ENCODE results near the gene GZMH.
A peak's percentile ranks its signal among the peaks of the same experiment; 100 is the strongest.
"Not testable (repeated sequence)": the region's sequence is repeated elsewhere in the genome, so short reads cannot be mapped to it uniquely, and the experiment has no call there.

Gene GZMH

GRCh38 chr14:24606297-24606696 lies 3.2 kb downstream of the GZMH start:
- Histone ChIP-seq H2AK5ac (ENCODE audit: low read length) (no peak overlapping the region), H3K18ac (ENCODE audit: low read length) (no peak overlapping the region), H3K4me3 (ENCODE audit: low read length) (no peak overlapping the region), H3K4ac (ENCODE audit: low read depth, low read length) (no peak overlapping the region), H3K23ac (ENCODE audit: low read length) (no peak overlapping the region), H3K27me3 (ENCODE audit: insufficient read depth, low read length, poor library complexity) (no peaks in the 10 kb centered on the region), H3K79me1 (ENCODE audit: low read length) (no peaks in the 10 kb centered on the region), H2BK120ac (ENCODE audit: low read depth, low read length) (no peak overlapping the region), H2BK5ac (ENCODE audit: low read length) (no peak overlapping the region), H3K27ac (ENCODE audit: low read depth, low read length) (no peak overlapping the region), H4K8ac (ENCODE audit: low read depth, low read length) (no peak overlapping the region), H3K9ac (ENCODE audit: low read length) (no peak overlapping the region), H3K4me2 (ENCODE audit: low read length) (no peak overlapping the region), H3K79me2 (ENCODE audit: control insufficient read depth, insufficient read depth, low read length) (no peaks in the 10 kb centered on the region), H4K5ac (ENCODE audit: low read length) (no peak overlapping the region), H3K56ac (ENCODE audit: low read length) (no peak overlapping the region), H3K4me1 (ENCODE audit: control insufficient read depth, low read depth, low read length) (no peaks in the 10 kb centered on the region), H2BK15ac (replicated peaks; ENCODE audit: low read depth) (no peak overlapping the region), H3K36me3 (ENCODE audit: control insufficient read depth, insufficient read depth, low read length) (no peaks in the 10 kb centered on the region)
- no peak for DNase-seq
- no CpG with 5 or more reads among the region's 3 CpGs for WGBS (ENCODE audit: extremely low coverage, insufficient coverage, low lambda C conversion rate)

- H3K4me3 ChIP-seq (ENCODE audit: low read length): no peak overlapping the region
- no peak overlapping the region for H4K5ac ChIP-seq (ENCODE audit: low read length)
- no peak overlapping the region for H3K9ac ChIP-seq (ENCODE audit: low read length)
- H3K56ac ChIP-seq (ENCODE audit: low read length): no peak overlapping the region
- no peak overlapping the region for H3K4me2 ChIP-seq (ENCODE audit: low read length)
- DNase-seq: peak; percentile 22
- no CpG with 5 or more reads among the region's 3 CpGs for WGBS (ENCODE audit: extremely low coverage, insufficient coverage, low lambda C conversion rate)
- no peak overlapping the region for H4K8ac ChIP-seq (ENCODE audit: low read depth, low read length)
- no peaks in the 10 kb centered on the region for H3K27me3 ChIP-seq (ENCODE audit: insufficient read depth, low read length, poor library complexity)
- H2AK5ac ChIP-seq (ENCODE audit: low read length): no peak overlapping the region
- H2BK15ac ChIP-seq (replicated peaks; ENCODE audit: low read depth): no peak overlapping the region
- no peak overlapping the region for H2BK120ac ChIP-seq (ENCODE audit: low read depth, low read length)
- no peak overlapping the region for H2BK5ac ChIP-seq (ENCODE audit: low read length)
- no peaks in the 10 kb centered on the region for H3K79me2 ChIP-seq (ENCODE audit: control insufficient read depth, insufficient read depth, low read length)
- H3K4me1 ChIP-seq (ENCODE audit: control insufficient read depth, low read depth, low read length): no peaks in the 10 kb centered on the region
- H3K23ac ChIP-seq (ENCODE audit: low read length): no peak overlapping the region
- no peaks in the 10 kb centered on the region for H3K36me3 ChIP-seq (ENCODE audit: control insufficient read depth, insufficient read depth, low read length)
- no peak overlapping the region for H3K18ac ChIP-seq (ENCODE audit: low read length)
- no peak overlapping the region for H3K27ac ChIP-seq (ENCODE audit: low read depth, low read length)
- H3K79me1 ChIP-seq (ENCODE audit: low read length): no peaks in the 10 kb centered on the region
- H3K4ac ChIP-seq (ENCODE audit: low read depth, low read length): no peak overlapping the region
Observed at GRCh38 chr14:24605435-24606190, 3.9 kb downstream of the GZMH start.

GRCh38 chr14:24597403-24597802 lies 12.1 kb downstream of the GZMH start:
- Histone ChIP-seq H2BK15ac (replicated peaks; ENCODE audit: low read depth) (no peak overlapping the region), H3K36me3 (ENCODE audit: control insufficient read depth, insufficient read depth, low read length) (no peaks in the 10 kb centered on the region), H3K4ac (ENCODE audit: low read depth, low read length) (no peak overlapping the region), H3K27ac (ENCODE audit: low read depth, low read length) (no peak overlapping the region), H3K9ac (ENCODE audit: low read length) (no peak overlapping the region), H2BK5ac (ENCODE audit: low read length) (no peak overlapping the region), H3K79me2 (ENCODE audit: control insufficient read depth, insufficient read depth, low read length) (no peaks in the 10 kb centered on the region), H3K27me3 (ENCODE audit: insufficient read depth, low read length, poor library complexity) (no peaks in the 10 kb centered on the region), H3K18ac (ENCODE audit: low read length) (no peak overlapping the region), H2AK5ac (ENCODE audit: low read length) (no peak overlapping the region), H3K4me2 (ENCODE audit: low read length) (no peak overlapping the region), H3K79me1 (ENCODE audit: low read length) (no peaks in the 10 kb centered on the region), H2BK120ac (ENCODE audit: low read depth, low read length) (no peak overlapping the region), H3K56ac (ENCODE audit: low read length) (no peak overlapping the region), H4K5ac (ENCODE audit: low read length) (no peak overlapping the region), H3K23ac (ENCODE audit: low read length) (no peak overlapping the region), H4K8ac (ENCODE audit: low read depth, low read length) (no peak overlapping the region), H3K4me1 (ENCODE audit: control insufficient read depth, low read depth, low read length) (no peaks in the 10 kb centered on the region), H3K4me3 (ENCODE audit: low read length) (no peak overlapping the region)
- no peak for DNase-seq

DNA sequence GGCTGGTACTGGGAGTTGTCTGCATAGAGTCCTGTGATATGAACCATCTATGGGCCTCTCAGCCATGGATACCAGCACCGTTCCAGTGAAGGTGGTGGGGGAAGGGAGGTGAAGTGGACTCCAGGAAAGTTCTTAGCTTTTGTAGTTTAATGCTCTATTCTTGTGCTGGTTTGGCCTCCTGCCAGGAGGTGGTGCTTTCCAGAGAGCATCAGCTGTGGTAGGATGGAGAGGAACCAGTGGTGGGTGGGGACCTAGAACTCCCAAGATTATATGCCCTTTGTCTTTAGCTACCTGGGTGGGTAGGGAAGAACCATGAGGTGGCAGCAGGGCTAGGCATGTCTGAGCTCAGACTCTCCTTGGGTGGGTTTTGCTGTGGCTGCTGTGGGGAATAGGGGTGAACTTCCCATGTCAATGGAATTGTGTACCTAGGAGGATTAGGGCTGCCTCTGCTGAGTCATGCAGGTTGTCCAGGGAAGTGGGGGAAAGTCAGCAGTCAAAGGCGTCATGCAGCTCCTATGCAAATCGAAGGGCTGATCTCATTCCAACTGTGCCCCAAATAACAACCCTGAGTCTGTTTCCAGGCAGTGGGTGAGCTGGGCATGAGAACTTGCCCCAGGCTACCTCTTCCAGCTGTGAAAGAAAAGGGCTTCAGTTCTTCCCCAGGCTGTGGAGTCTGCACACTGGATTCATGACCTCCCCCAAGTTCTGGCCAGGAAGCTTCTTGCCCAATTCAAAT lies 14.2 kb downstream of the GZMH start:
- H4K8ac ChIP-seq (ENCODE audit: low read depth, low read length): no peak overlapping the region
- no peak overlapping the region for H2BK5ac ChIP-seq (ENCODE audit: low read length)
- no peak overlapping the region for H3K18ac ChIP-seq (ENCODE audit: low read length)
- no peaks in the 10 kb centered on the region for H3K79me2 ChIP-seq (ENCODE audit: control insufficient read depth, insufficient read depth, low read length)
- no peak overlapping the region for H3K4me3 ChIP-seq (ENCODE audit: low read length)
- no peak overlapping the region for H2BK120ac ChIP-seq (ENCODE audit: low read depth, low read length)
- H3K4me2 ChIP-seq (ENCODE audit: low read length): no peak overlapping the region
- no peak for DNase-seq
- H3K36me3 ChIP-seq (ENCODE audit: control insufficient read depth, insufficient read depth, low read length): no peaks in the 10 kb centered on the region
- H3K27ac ChIP-seq (ENCODE audit: low read depth, low read length): no peak overlapping the region
- no peak overlapping the region for H2AK5ac ChIP-seq (ENCODE audit: low read length)
- no peak overlapping the region for H3K56ac ChIP-seq (ENCODE audit: low read length)
- H3K9ac ChIP-seq (ENCODE audit: low read length): no peak overlapping the region
- no peaks in the 10 kb centered on the region for H3K79me1 ChIP-seq (ENCODE audit: low read length)
- no peak overlapping the region for H4K5ac ChIP-seq (ENCODE audit: low read length)
- no peak overlapping the region for H2BK15ac ChIP-seq (replicated peaks; ENCODE audit: low read depth)
- no peak overlapping the region for H3K23ac ChIP-seq (ENCODE audit: low read length)
- no peaks in the 10 kb centered on the region for H3K4me1 ChIP-seq (ENCODE audit: control insufficient read depth, low read depth, low read length)
- no peak overlapping the region for H3K4ac ChIP-seq (ENCODE audit: low read depth, low read length)
- no CpG with 5 or more reads among the region's 3 CpGs for WGBS (ENCODE audit: extremely low coverage, insufficient coverage, low lambda C conversion rate)
- no peaks in the 10 kb centered on the region for H3K27me3 ChIP-seq (ENCODE audit: insufficient read depth, low read length, poor library complexity)

DNA sequence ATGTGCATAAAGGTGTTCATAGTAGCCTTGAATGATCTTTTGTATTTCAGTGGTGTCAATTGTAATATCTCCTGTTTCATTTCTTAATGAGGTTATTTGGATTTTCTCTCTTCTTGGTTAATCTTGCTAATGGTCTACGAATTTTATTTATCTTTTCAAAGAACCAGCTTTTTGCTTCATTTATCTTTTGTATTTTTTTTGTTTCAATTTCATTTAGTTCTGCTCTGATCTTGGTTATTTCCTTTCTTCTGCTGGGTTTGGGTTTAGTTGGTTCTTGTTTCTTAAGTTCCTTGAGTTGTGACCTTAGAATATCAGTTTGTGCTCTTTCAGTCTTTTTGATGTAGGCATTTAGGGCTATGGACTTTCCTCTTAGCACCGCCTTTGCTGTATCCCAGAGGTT lies 18.5 kb downstream of the GZMH start:
- not testable (repeated sequence) for H4K5ac ChIP-seq (ENCODE audit: low read length); H3K79me1 ChIP-seq (ENCODE audit: low read length); H3K23ac ChIP-seq (ENCODE audit: low read length); H2BK120ac ChIP-seq (ENCODE audit: low read depth, low read length); H2BK5ac ChIP-seq (ENCODE audit: low read length); H3K18ac ChIP-seq (ENCODE audit: low read length); H3K27me3 ChIP-seq (ENCODE audit: insufficient read depth, low read length, poor library complexity); H3K4me1 ChIP-seq (ENCODE audit: control insufficient read depth, low read depth, low read length); H3K36me3 ChIP-seq (ENCODE audit: control insufficient read depth, insufficient read depth, low read length); H3K27ac ChIP-seq (ENCODE audit: low read depth, low read length); H4K8ac ChIP-seq (ENCODE audit: low read depth, low read length); H3K9ac ChIP-seq (ENCODE audit: low read length); H3K4ac ChIP-seq (ENCODE audit: low read depth, low read length); H2AK5ac ChIP-seq (ENCODE audit: low read length); H3K4me2 ChIP-seq (ENCODE audit: low read length); H3K79me2 ChIP-seq (ENCODE audit: control insufficient read depth, insufficient read depth, low read length); H2BK15ac ChIP-seq (replicated peaks; ENCODE audit: low read depth); DNase-seq; H3K56ac ChIP-seq (ENCODE audit: low read length); H3K4me3 ChIP-seq (ENCODE audit: low read length)
- WGBS (ENCODE audit: extremely low coverage, insufficient coverage, low lambda C conversion rate): no CpG with 5 or more reads among the region's 2 CpGs

Data from mesendoderm (in vitro differentiated cells).